Fibroblast of pulmonary artery (primary cell): ENCODE data around the gene GRB10.

Experiments used
- DNase-seq: peaks from one replicate; pipeline ENCODE4 v3.0.0-alpha.2; 2010; ENCODE audit warnings: low read depth
- H3K4me3 ChIP-seq: replicated peaks from 2 replicates; pipeline ENCODE4 v1.5.1; 2011; ENCODE audit warnings: low read depth, mild to moderate bottlenecking, control low read depth, low read length, moderate library complexity
- CTCF ChIP-seq: IDR thresholded peaks from 2 replicates; pipeline ENCODE4 v1.5.1; 2011; ENCODE audit warnings: mild to moderate bottlenecking, control low read depth, low read length, inconsistent platforms; ENCODE audit errors: missing control alignments

Gene GRB10

GRCh38 chr7:50663396-50664102 lies 119.1 kb downstream of the GRB10 start:
- no peak overlapping the region for H3K4me3 ChIP-seq
- TF ChIP-seq CTCF, result no peak
- DNase-seq, result no peak

- TF ChIP-seq CTCF, result no peak
- no peak for DNase-seq
- H3K4me3 ChIP-seq, result no peak overlapping the region
Observed at GRCh38 chr7:50662996-50663395, 119.7 kb downstream of the GRB10 start.

- TF ChIP-seq CTCF, result no peak
- no peak for DNase-seq
- no peak overlapping the region for H3K4me3 ChIP-seq
Observed at GRCh38 chr7:50662041-50662694, 120.5 kb downstream of the GRB10 start.

- H3K4me3 ChIP-seq, result no peak overlapping the region
- no peak for TF ChIP-seq CTCF
- no peak for DNase-seq
Observed at GRCh38 chr7:50661345-50662040, 121.2 kb downstream of the GRB10 start.

- TF ChIP-seq CTCF, result no peak
- DNase-seq, result no peak
- no peak overlapping the region for H3K4me3 ChIP-seq
Observed at GRCh38 chr7:50660830-50661175, 121.9 kb downstream of the GRB10 start.

- no peak for DNase-seq
- no peak for TF ChIP-seq CTCF
- no peak overlapping the region for H3K4me3 ChIP-seq
Observed at GRCh38 chr7:50660040-50660829, 122.5 kb downstream of the GRB10 start.
